ENCODE data around the gene MEF2B.
"Not testable (repeated sequence)": the region's sequence is repeated elsewhere in the genome, so short reads cannot be mapped to it uniquely, and the experiment has no call there.

The MEF2B gene

DNA sequence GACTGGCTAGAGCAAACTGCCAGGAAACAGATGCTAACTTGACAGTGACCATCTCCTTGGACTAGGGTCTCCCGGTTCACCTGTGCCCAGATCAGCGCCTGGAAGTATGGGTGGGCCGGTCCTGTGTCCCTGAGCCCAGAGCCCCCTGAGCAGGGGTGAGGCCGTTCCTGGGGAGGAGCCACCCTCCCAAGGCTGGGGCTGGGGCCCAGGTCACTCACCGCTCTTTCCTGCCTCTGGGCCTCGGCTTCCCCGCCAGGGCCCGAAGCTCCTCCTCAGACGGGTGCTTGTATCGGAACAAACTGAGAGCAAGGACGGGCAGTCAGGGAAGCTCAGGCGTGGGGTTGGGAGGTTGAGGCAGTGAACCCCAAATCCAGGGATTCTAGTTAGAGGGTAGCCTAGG is 37.2 kb downstream of the MEF2B start:
- in situ Hi-C loops (cut with MboI; ENCODE audit: low sequenced_read_pairs), result no loop called here

DNA sequence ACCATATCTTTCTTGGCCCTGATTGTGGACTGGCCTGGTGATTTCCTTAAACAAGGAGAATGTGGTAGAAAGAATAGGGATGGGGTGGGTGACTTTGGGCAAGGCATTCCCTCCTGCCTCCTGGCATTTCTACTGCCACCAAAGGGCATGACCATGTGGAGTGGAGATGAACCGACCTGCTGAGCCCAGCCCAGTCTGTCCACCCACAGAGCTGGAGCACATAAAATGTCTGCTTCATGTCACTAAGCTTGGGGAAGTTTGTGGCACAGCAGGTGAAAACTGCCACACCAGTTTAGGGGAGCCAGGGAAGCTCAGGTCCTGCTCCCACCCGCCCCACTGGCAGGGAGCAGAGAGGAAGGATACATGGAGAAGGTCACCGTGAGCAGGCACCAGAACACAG is 38.1 kb downstream of the MEF2B start:
- in situ Hi-C loops (cut with MboI; ENCODE audit: low sequenced_read_pairs), result no loop called here

DNA sequence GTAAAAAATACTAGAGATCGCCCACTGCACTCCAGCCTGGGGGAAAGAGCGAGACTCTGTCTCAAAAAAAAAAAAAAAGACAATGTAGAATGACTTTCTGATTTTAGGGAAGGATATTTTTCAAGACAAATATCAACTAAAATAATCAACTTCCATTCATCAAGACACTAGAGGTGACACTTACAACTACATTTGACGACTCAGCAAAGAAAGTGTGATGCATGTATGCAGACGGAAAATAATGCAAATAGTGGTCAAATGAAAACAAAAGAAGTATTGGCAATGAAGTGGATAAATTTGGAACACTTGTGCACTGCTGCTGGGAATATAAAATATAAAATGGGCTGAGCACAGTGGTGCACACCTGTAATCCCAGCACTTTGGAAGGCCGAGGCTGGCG is 44.0 kb downstream of the MEF2B start:
- in situ Hi-C loops (cut with MboI; ENCODE audit: low sequenced_read_pairs), result no loop called here

DNA sequence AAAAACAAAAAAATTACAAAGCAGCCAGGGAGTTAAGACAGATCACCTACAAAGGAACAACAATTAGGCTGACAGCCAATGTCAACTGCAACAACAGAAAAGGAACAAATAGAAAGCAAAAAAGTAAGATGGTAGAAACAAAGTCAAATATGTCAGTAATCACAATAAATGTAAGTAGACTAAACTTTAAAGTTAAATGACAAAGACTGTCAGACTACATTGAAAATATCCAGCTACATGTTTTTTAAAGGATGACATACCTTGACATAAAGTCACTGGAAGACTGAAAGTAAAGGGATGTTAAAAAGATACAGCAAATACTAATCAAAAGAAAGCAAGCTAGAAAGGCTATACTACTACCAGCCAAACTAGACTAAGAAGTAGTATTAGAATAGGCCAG is 46.7 kb downstream of the MEF2B start:
- in situ Hi-C loops (cut with MboI; ENCODE audit: low sequenced_read_pairs), result no loop called here

DNA sequence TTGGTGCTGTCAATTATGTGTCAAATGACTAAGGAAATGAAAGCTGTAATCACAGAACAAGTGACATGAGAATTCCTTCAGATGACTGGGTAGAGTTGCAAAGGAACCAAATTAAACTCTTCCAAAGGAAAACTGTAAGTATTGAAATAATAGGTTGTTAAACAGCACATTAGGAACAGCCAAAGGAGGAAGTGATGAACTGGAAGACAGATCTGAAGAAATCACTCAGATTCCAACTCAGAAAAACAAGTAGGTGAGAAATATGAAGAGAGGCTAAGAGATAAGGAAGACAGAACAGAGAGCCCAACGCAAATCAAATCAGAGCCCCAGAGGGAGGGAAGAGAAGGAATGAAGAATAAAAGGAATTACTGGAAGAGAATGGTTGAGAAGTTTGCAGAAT is 47.2 kb downstream of the MEF2B start:
- in situ Hi-C loops (cut with MboI; ENCODE audit: low sequenced_read_pairs), result no loop called here

DNA sequence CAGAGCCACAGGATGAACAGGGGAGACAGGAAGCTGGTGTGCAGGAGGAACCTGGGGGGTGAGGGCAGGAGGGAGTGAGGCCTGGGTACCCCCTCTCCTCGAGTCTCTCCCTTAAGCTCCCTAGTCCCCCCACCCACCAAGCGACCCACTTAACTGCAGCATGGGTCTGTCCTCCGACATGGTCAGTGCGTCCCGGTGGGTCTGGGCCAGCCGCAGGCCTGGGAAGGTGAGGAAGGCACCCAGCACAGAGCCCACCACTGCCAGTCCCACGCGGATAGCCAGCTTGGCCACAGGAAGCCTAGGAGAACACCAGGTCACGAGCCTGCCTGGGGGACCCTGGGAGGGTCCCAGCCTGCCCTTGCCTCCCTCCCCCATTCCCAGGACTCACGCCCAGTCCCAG is 48.7 kb downstream of the MEF2B start:
- in situ Hi-C loops (cut with MboI; ENCODE audit: low sequenced_read_pairs), result no loop called here

DNA sequence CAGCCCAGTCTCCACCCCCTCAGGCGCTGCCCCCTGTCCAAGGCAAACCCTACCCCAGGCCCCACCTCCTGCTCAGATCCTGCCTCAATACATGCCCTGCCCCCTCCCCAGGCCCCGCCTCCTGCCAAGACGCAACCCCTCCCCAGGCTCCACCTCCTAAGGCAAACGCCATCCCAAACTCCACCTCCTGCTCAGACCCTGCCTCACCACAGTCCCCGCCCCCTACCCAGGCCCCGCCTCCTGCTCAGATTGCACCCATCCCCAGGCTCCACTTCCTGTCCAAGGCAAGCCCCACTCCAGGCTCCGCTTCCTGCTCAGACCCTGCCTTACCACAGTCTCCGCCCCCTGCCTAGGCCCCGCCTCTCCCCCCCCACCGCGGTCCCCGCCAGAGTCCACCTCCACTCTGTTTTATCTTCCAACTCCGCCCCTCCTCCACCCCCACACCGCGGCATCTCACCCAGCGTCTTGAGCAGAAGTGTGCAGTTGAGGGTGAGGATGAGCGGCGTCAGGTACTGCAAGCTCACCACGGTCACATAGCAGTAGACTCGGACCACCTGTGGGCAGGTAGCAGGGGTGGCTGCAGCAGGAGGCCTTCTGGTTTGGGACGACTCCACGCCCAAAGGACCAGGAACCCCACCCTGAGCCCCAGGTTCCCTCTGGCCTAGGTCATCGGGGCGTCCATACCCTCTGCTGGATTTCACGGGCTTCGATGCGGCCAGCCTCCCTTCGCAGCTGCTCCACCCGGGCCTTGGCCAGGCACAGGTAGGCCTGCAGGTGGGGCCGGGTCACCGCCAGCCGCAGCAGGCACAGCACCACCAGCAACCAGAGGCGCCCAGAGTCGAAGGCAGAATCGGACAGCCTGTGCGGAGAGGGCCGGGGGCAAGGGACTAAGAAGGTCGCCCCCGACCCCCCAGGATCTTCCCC is 49.5 kb downstream of the MEF2B start:
- in situ Hi-C loops (cut with MboI; ENCODE audit: low sequenced_read_pairs), result no loop called here

DNA sequence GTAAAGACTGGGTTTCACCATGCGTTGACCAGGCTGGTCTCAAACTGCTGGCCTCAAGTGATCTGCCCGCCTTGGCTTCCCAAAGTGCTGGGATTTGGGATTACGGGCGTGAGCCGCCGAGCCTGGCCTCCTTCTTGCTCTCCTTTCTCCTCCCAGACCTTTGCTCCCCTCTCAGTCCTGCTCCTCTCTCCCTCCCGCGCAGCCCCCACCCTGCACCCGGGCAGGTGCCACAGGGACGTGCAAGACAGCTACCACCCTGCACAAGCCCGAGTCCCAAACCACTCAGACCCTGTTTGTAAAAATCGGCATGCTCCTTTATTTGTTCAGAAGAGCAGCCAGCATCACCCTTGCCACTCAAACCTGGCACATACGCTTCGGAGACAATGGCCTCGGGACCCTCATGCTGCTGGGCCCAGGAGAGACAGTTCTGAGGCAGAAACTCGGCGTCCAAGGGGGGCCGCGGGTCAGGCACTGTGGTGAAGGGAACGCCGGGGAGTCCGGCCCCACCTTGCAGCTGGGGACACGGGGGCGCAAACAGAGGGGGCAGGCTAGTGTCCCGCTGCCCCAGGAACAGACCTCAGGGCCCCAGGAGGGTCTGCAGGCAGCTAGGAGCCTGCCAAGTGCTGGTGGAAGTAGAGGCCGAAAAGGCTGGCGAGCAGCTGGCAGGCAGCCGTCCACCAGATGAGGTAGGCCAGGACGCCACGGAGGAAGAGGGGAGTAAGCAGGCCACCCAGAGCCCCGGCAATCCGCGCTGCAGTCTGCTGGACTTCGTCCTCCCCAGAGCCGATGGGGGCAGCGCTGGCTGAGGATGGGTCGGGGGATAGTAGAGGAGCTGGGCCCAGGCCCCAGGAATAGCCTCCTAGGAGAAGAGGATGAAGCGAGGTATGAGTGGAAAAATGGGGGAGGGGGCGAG is 50.5 kb downstream of the MEF2B start:
- in situ Hi-C loops (cut with MboI; ENCODE audit: low sequenced_read_pairs), result no loop called here

DNA sequence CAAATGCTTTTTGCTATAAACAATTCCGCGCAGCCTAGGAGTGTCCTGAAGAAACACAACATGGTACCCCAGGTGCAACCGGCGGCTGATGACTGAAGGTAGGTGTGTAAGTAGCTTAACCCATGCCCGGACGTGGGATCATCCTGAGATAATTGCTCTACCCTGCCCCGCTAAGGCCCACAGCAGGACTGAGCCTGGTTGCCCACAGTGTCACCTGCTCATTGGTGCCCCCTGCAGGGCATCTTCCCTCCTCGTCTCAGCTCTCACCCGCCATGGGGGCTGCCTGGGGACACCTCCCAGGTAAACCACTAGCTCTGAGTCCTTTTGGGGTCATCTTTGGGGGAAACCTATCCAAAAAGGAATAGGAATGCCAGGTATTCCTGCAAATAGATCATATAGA is 54.1 kb downstream of the MEF2B start:
- in situ Hi-C loops (cut with MboI; ENCODE audit: low sequenced_read_pairs), result no loop called here

DNA sequence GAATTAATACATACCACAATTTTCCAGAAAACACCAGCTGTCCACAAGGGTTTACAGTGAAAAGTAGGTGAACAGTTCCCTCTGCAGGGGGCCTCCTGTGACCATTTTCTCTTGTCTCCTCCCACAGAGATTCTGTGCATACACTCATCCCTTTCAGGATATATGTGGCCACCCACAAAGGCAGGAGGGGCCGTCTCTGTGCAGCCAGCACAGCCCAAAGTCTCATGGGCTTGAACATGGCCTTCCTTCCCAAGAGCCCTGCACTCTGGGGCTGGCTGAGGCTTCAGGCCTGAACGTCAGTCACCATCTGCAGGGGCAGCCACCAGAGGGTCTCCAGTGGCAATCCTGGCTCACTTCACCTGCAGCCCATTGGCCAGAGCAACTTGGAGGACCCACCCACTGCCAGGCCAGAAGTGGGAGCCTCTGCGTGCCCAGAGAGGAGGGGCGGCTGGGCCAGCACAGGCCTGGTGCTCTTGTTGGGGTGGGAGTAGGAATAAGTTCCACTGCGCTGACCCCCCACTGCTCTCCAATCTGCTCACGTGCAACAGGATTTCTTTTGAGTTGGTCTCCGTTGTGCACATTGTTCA is 56.9 kb downstream of the MEF2B start:
- in situ Hi-C loops (cut with MboI; ENCODE audit: low sequenced_read_pairs), result no loop called here

DNA sequence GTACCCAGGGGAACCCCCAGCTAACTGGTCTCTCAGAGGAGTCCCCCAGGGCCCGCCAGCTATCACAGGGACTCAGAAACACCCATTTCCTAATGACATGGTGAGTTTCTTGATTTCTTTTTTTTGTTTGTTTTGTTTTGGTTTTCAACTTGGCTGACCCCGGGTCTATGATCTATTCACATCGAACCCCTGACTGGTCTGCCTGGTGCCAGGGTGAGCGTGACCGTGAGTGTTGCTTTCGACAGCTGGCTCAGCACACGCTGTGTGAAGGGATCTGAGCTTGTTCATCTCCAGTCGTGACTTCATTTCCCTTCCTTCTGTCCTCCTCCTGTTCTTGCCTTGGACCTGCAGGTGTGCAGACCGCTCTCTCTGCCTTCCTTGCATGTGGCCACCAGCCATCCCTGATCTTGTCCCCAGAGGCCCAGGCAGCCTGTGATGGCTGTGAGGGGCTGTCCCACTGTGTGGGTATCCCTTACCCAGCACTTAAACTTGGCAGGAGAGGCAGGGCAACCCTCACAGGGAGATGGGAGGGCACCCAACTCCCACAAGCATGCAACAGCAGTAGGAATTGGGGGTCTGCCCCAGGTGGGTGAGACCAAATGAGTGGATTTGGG is 58.0 kb downstream of the MEF2B start:
- in situ Hi-C loops (cut with MboI; ENCODE audit: low sequenced_read_pairs), result no loop called here

DNA sequence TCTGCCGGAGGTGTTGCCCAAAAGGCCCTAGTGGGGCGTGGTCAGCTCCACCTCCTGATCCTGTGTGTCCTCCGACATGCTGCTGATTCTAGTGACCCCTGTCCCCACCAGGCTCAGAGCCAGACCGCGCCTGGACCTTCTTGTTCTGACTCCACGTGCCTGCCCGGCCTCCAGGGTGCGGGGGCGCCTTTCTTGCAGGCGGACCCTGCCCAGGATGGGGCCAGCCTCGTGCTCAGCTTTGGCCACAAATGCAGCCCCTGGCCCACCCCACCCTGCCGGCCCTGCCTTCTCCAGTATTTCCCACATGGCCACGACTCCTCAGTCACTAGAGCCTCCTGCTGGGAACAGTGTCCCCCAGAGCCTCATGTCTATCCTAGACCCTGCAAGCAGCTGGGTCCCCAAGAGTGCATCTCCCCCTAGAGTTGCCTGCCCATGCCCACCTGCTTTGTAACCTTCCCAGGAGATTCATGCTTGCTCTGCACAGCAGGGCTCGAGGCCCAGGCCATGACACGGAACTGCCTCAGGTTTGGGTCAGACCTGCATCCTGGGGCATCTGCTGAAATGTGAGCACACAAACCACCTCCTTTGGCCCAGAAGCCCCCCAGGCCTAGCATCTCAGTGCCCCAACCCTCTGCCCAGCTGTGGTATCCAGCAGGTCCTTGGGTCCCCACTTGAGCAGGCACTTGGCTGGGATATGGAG is 58.8 kb downstream of the MEF2B start:
- in situ Hi-C loops (cut with MboI; ENCODE audit: low sequenced_read_pairs), result no loop called here

DNA sequence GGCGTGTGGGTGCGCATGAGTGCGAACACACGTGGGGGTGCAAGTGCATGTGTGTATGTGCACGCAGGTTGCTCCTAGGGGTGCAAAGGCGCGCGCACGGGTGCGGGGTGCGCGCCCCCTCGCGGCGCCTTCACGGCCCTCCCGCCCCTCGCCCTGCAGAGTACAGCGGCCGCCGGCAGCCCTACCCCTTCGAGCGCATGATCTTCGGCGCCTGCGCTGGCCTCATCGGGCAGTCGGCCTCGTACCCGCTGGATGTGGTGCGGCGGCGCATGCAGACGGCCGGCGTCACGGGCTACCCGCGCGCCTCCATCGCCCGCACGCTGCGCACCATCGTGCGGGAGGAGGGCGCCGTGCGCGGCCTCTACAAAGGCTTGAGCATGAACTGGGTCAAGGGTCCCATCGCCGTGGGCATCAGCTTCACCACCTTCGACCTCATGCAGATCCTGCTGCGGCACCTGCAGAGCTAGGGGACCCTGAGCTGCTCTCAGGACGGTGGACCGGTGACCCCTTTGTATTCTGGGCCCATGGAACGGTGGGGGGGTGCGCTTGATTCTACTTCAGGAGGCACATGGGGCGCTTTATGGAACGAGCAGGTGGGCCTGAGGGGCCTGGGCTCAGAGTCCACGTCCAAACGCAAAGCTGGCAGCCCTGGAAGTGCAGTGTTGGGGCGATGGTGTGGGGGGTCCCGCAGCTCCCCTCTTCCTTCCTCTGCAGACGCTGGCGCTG is 59.5 kb downstream of the MEF2B start:
- in situ Hi-C loops (cut with MboI; ENCODE audit: low sequenced_read_pairs), result no loop called here

DNA sequence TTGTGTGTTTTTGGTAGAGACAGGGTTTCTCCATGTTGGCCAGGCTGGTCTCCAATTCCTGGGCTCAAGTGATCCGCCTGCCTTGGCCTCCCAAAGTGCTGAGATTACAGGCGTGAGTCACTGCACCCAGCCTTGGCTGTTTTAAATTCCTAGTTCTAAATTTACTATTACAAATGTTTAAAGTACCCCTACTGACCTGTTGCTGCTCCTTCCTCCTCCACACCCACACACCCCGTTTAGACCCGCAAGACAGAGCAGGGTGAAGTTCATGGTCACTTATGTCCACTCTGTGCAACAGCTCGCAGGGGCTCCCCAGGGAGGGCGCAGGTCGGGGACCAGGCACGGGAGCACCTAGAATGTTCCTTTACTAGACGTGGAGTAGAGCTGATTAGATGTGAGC is 60.5 kb downstream of the MEF2B start:
- in situ Hi-C loops (cut with MboI; ENCODE audit: low sequenced_read_pairs), result no loop called here

DNA sequence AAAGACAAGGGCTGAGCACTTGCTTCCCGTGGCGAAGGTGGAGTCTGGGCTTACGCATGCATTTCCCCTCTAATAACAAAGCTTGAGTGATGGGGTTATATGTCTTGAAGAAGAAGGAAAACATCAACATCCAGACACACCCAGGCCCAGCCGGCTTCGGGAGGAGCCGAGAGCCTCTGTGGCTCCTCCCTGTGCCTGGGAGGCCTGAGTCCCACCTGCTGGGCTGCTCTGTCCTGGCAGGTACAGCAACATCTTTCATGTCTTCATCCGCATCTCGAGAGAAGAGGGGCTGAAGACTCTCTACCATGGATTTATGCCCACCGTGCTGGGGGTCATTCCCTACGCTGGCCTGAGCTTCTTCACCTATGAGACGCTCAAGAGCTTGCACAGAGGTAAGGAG is 62.4 kb downstream of the MEF2B start:
- in situ Hi-C loops (cut with MboI; ENCODE audit: low sequenced_read_pairs), result no loop called here

DNA sequence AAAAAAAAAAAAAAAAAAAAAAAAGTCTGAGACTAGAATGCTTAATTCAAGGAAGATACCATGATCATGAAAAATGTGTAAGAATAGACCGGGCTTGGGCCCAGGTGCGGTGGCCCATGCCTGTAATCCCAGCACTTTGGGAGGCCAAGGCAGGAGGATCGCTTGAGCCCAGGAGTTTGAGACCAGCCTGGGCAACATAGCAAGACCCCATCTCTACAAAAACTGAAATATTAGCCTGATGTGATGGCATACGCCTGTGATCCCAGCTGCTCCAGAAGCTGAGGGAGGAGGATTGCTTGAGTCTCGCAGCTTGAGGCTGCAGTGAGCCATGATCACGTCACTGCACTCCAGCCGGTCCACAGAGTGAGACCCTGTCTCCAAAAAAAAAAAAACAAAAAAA is 63.1 kb downstream of the MEF2B start:
- in situ Hi-C loops (cut with MboI; ENCODE audit: low sequenced_read_pairs), result not testable (repeated sequence)

DNA sequence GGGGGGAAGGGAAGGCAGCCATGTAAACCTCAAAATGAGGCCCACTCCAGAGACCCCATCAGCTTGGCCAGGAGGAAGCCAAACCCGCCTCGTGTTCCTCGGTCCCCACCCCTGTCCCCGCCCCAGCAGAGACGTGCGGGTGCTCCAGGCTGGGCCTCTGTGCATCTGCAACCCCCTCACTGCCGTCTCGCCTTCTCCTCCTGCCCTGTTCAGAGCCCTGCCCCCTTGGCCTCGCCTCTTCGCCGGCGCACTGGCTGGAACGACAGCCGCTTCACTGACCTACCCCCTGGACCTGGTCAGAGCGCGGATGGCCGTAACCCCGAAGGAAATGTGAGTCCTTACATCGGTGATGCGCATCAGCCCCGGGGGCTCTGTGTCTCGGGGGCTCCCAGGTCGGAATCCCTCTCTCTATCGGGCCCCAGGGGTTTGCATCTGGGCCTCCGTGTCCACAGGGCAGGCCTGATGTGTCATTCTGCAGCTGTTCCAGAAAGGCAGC is 64.0 kb downstream of the MEF2B start:
- in situ Hi-C loops (cut with MboI; ENCODE audit: low sequenced_read_pairs), result no loop called here

DNA sequence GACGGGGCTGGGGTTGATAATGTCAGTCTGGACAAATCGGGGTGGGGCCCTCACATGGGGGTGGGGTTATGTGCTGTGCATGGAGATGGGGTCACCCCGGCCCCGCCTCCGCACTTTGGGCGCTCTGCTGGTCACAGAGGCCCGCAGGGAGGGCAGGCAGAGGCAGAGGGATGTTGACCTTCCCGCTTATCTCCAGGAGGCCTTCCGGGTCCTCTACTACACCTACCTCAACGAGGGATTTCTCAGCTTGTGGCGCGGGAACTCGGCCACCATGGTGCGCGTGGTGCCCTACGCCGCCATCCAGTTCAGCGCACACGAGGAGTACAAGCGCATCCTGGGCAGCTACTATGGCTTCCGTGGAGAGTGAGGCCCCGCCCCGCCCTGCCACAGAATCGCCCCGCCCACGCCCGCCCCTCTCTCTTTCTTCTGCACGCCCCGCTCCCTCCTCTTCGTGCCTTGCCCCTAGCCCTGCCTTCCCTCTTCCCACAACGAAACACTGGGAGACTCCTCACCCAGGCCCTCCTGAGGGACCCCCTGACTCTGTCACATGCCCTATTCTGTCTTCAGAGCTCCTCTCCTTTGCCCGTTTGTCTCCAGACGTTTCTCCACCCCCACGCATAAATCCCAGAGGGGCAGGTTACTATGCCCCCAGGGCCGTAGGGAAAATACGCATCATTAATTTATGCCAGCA is 64.6 kb downstream of the MEF2B start:
- in situ Hi-C loops (cut with MboI; ENCODE audit: low sequenced_read_pairs), result no loop called here

DNA sequence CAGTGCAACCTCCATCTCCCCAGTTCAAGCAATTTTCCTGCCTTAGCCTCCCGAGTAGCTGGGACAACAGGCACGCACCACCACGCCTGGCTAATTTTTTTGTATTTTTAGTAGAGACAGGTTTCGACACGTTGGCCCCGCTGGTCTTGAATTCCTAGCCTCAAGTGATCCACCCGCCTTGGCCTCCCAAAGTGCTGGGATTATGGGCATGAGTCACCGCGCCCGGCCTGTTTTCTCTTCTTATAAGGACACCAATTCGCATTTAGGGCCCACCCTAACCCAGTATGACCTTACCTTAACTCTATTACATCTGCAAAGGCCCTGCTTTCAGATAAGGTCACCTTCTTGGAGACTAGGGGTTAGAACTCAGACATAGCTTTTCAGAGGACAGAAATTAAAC is 66.9 kb downstream of the MEF2B start:
- in situ Hi-C loops (cut with MboI; ENCODE audit: low sequenced_read_pairs), result no loop called here

All from hTERT RPE-1 (cell line).